Measurements from ENCODE around the gene CGN.
"Not testable (repeated sequence)": the region's sequence is repeated elsewhere in the genome, so short reads cannot be mapped to it uniquely, and the experiment has no call there.

Gene CGN

DNA sequence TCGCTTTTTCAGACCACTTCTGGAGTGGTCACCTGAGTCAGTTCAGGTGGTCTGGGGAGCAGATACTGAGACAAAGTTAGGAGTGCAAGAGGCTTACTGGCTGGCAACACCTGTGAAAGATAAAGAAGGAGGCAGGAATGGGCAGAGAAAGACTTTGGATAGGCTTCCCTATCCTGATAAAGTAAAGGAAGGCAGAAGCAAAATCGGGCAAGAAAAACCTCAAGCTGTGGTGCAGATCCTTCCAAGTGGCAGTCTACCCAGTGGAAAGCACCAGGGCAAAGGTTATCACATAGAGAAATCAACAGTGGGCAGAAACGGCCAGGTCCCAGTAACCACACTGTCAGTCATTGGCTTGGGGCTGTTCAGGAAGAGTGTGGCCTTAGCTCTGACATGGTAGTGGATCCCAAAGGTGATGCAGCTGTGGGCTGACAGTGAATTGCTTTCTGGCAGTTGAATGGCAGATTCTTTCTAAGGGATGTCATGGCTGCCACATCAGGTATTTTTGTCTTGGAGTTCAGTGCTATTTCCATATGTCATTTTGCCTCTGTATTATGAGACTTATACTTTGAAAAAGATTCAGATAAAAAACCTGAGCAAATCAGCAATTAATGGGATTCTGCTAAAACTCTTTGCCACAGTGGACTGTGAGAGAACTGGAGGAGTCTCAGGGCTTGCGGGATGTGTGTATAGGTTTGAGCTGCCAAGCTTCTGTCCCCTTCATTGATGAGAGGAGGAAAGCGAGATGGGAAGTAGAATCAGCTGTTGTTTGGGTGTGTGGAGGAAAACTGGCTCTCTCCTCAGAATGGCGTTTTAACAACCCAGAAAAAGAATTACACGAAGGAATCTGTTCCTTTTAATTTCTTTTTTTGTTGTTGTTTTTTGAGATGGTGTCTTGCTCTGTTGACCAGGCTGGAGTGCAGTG is 8.1 kb upstream of the CGN start:
- no peak for DNase-seq

DNA sequence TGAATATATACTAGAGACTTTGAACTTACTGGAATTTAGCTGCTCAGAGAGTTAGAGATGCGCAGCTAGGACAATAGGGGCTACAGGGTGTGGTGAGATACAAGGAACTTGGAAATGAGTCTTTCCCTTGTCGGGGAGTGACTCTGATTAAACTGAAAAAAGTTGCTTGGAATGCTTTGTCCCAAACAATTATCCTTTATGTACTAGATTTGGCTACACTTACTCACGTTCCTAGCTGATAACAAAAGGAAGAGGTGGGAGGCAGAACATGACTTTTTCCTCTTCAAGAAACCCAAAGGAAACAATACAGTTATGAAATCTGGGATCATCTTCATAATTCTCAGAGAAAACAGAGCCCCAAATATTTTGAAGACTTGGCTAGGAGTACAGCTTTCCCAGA is 6.9 kb upstream of the CGN start:
- DNase-seq = peak; percentile 26

- DNase-seq = no peak
Measured at GRCh38 chr1:151504759-151505158, 6.4 kb upstream of the CGN start.

DNA sequence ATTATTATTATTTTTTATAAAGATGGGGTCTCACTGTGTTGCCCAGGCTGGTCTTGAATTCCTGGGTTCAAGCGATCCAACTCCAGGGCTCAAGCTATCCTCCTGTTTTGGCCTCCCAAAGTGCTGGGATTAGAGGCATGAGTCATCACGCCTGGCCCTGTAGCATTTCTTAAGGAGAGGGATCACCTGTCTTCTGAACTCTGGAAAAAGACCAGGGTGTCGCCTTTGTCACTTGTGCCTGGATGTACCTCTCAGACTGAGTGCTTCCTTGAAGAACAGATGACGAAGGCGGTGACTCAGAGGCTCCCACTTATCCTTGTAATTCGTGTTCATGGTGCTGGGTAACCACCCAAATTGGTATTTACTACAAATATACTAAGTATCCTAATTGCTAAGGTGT is 2.4 kb upstream of the CGN start:
- DNase-seq = no peak

GRCh38 chr1:151509350-151510019 is 1.7 kb upstream of the CGN start:
- DNase-seq = no peak

DNA sequence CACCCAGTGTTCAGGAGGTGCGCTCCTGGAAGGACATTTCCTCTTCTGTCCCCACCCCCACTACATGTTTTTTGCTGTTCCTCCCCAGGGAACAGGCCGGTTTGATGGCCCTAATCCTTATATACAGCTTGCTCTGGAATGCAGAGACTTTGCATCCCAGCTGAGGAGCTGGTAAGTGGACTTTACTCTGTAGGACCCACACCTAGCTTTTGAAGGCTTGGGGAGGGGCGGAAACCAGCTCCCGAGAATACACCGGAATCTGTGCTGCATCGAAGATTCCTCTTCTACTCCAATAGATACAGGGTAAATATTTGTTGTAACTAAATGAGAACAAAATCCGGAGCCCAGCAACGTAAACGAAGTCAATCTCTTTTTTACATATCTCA is 1.2 kb upstream of the CGN start:
- DNase-seq = no peak

DNA sequence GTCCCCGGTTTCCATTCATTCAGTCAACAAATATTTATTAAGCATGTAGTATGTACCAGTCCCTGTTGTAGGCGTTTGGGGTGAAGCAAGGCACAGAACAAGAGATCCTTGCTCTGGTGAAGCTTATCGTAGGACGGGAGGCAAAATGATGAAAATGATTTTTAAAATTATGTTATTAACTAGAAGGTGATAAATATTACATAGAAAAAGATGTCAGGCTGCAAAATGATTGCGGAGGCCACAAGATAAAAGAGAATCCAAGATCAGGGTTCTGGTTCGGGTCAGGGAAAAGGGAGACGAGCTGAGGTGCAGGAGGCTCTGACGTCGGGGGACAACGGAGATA is 602 bp upstream of the CGN start:
- no peak for DNase-seq

- peak; percentile 20 for DNase-seq
Measured at GRCh38 chr1:151511636-151512215, 539 bp downstream of the CGN start.

DNA sequence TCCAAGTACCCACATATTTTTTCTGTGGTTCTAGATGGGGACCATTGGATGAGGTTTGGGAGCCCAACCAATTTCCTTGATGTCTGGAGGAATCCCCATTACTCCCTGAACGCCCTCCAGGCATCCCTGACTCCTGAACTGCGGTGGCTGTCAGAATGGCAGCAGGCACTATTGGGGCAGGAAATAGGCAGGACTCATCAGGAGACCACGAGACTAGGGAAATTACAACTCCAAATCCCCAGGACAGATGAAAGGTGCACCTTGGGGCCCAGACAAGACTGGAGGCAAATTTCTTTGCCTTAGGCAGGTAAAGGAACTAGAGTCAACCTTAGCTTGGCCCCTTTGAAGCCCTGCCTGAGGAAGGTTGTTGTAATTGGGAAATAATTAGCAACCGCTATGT is 1.1 kb downstream of the CGN start:
- DNase-seq = no peak

DNA sequence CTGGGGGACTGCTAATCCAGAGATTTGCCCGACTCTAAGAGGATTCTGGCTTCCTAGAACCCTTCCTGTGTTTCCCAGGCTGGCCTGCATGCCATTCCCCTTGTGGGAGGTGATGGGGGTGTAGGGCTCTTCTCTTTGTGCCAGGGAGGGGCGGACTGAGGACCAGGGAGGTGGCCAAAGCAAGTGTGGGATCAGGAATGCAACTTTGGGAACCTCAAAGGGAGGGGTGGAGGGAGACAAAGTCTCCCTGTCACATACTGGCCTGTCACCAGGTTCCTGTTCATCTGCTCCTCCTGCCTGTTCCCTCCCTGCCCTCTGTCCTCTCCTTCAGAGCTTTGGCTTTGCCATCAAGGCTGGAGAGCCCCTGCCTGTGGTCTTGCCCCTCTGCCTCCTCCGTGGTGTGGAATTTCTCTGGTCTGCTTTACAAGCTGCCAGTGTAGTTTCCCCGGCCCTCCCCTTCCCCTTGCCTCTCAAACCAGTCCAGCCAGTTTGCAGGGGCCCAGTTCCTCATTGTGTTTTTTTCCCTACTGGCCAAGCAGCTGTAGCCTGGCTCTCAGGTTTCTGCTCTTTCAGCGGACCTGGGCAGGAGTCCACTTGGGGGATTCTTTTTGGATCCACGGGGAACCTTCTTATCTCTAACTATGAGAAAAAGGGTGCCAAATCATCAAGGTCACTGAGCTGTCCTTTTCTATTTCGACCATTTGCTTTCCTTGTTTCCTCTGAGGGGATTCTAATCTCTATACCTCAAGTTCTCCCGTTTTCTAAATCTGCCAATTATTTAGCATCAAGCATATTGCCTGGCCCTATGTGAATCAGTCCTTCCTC is 1.8 kb downstream of the CGN start:
- DNase-seq = peak; percentile 45

DNA sequence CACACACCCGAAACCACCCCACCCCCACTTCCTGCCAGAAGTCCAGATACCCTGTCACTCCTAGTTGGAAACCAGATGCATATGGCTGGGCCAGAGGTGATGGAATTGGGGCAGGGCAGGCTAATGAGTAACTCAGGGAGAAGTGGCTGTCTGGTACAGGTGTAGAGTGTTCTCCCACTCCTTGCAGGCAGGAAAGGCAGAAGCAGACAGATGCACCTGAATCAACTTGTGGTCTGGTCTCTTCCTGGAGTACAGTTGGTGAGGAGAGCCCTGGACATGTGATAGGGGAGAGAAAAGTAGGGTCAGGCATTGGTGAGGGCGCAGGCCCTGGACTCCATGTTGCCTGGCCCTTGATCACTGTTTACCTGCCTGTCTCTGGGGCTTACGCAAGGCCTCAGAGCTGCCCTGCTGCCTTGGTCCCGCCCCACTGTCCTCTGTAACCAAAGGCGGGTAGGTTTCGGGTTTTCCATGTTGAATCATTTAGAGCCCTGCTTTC is 2.5 kb downstream of the CGN start:
- peak; percentile 47 for DNase-seq

- no peak for DNase-seq
Measured at GRCh38 chr1:151514366-151514765, 3.2 kb downstream of the CGN start.

DNA sequence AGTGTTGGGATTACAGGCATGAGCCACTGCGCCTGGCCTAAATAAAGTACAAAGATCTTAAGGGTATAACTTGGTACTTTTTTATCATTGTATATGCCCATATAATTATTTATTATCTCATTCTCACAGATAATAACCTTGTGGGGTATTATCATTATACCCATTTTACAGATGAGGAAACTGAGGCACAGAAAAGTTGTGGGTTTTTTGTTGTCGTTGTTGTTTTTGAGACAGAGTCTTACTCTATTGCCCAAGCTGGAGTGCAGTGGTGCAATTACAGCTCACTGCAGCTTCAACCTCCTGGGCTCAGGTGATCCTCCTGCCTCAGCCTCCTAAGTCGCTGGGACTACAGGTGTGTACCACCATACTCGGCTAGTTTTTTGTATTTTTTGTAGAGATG is 4.1 kb downstream of the CGN start:
- no peak for DNase-seq

GRCh38 chr1:151516031-151516511 is 4.9 kb downstream of the CGN start:
- peak; percentile 95 for DNase-seq

- no peak for DNase-seq
Measured at GRCh38 chr1:151518431-151518830, 7.2 kb downstream of the CGN start.

GRCh38 chr1:151518936-151519335 is 7.7 kb downstream of the CGN start:
- no peak for DNase-seq

DNA sequence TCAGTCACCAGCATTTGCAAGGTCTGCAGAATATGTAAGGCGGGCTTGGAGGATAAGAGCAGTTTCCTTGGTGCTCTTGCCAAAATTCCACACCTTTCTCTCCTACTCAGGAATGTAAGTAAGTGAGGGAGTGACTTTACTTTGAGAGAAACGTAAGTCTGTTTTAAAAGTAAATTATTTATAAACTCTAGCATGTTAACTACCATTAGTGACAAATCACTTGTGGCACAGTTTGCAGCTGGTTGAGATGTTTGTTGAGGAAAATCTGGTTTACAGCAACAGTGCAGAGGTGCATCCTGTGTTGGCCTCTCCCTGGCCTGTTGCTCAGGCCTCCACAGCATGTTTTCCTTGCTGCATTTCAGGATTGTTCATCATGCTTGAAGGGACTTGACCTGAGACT is 8.5 kb downstream of the CGN start:
- no peak for DNase-seq

GRCh38 chr1:151520359-151520758 is 9.2 kb downstream of the CGN start:
- no peak for DNase-seq

GRCh38 chr1:151522427-151522826 is 11.2 kb downstream of the CGN start:
- not testable (repeated sequence) for DNase-seq

DNA sequence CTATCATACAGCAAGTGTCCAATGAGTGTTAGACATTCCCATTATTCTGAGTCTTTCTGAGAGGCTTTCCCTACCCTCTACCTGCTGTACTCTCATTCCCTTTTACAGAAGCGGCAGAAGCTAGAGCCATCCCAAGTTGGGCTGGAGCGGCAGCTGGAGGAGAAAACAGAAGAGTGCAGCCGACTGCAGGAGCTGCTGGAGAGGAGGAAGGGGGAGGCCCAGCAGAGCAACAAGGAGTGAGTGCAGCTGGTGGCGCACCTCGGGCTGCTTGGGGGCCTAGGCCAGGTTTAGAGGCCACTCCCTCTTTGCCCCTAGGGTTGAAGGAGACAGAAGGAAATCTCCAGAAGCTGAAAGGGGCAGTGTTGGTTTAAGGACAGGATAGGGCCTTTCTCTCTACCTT is 12.1 kb downstream of the CGN start:
- DNase-seq = no peak

- no peak for DNase-seq
Measured at GRCh38 chr1:151524736-151525135, 13.5 kb downstream of the CGN start.

DNA sequence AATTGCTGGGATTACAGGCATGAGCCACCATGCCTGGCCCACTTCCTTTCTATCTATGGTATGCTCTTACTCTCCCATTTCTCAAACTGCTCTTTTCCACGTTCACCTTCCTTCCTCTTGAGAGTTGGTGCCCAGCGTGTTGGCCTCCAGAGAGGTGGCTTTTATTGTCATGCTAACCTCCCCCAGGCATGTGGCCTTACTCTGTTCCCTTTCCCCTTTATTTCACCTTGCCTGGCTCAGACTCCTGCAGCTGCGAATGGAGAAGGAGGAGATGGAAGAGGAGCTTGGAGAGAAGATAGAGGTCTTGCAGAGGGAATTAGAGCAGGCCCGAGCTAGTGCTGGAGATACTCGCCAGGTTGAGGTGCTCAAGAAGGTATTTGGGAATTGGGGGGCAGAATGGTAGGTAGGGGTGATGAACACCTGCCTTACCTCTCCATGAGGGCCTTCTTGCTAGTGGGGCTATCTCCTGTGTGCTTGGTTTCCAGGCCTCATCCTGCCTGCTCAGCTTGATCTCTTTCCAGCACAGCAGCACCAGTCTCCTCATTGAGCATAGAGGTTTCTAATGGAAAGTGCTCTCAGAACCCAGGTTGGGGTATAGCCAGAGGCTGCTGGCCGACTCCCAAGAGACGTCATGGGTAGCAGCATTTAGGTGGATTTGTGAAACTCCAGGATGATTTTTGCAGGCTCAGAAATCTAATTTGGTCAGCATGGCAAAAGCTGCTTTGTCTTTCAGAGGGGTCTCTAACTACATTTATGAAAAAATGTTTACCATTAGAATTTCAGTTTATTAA is 15.7 kb downstream of the CGN start:
- DNase-seq = no peak
